ENCODE results near the gene C9orf85.
"Not testable (repeated sequence)": the region's sequence is repeated elsewhere in the genome, so short reads cannot be mapped to it uniquely, and the experiment has no call there.

Gene C9orf85

DNA sequence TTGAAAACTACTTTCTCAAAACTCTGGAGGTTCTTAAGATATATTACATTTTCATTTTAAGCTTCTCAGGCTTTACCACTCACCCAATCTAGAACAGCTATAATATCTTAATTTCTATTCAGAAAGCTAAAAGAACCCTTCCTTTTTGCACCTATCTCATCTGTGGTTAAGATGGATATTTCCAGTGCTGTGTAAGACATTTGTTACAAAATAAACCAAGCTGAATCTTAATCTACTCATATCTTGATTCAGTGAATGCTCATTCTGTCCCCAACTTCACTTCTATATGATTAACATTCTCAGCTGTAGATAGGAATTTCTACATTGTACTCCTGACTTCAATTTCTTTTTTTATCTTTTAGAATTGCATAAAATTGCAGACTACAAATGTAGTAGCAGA is 15.5 kb upstream of the C9orf85 start:
- TF ChIP-seq EZH2 (optimal IDR thresholded peaks at IDR 0.05; ENCODE audit: low read depth, low read length) (no peak), EZH2phosphoT487 (IDR thresholded peaks at IDR 0.05; ENCODE audit: low read length) (no peak)
- TF ChIP-seq, protein P1, sequence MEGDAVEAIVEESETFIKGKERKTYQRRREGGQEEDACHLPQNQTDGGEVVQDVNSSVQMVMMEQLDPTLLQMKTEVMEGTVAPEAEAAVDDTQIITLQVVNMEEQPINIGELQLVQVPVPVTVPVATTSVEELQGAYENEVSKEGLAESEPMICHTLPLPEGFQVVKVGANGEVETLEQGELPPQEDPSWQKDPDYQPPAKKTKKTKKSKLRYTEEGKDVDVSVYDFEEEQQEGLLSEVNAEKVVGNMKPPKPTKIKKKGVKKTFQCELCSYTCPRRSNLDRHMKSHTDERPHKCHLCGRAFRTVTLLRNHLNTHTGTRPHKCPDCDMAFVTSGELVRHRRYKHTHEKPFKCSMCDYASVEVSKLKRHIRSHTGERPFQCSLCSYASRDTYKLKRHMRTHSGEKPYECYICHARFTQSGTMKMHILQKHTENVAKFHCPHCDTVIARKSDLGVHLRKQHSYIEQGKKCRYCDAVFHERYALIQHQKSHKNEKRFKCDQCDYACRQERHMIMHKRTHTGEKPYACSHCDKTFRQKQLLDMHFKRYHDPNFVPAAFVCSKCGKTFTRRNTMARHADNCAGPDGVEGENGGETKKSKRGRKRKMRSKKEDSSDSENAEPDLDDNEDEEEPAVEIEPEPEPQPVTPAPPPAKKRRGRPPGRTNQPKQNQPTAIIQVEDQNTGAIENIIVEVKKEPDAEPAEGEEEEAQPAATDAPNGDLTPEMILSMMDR (IDR thresholded peaks at IDR 0.05; ENCODE audit: low read length) = no peak
- no peak for DNase-seq
- Histone ChIP-seq H3K9me2 (replicated peaks; ENCODE audit: insufficient read depth, low read length) (no peaks in the 10 kb centered on the region), H3K27me3 (replicated peaks; ENCODE audit: insufficient read depth, low read length) (no peaks in the 10 kb centered on the region), H3K9ac (ENCODE audit: low read length) (no peak overlapping the region), H2AFZ (ENCODE audit: low read length) (no peak overlapping the region), H3K4me2 (ENCODE audit: low read depth, low read length) (peak overlapping the region; percentile 38; the same call in 1 of the 2 replicates), H3K36me3 (replicated peaks; ENCODE audit: insufficient read depth, low read length) (no peaks in the 10 kb centered on the region), H3K9me3 (replicated peaks; ENCODE audit: insufficient read depth, low read length) (no peaks in the 10 kb centered on the region), H3K4me1 (ENCODE audit: low read length) (peaks cover 58% of the 10 kb centered on the region), H3K4me3 (ENCODE audit: low read length) (no peak overlapping the region), H3K27ac (ENCODE audit: low read length) (no peak overlapping the region; the same call in 1 of the 2 replicates), H3F3A (ENCODE audit: insufficient read depth, low read length) (peaks cover 31% of the 10 kb centered on the region), H3K79me2 (ENCODE audit: low read length) (peaks cover 92% of the 10 kb centered on the region), H4K20me1 (ENCODE audit: insufficient read depth, low read length) (no peaks in the 10 kb centered on the region)

DNA sequence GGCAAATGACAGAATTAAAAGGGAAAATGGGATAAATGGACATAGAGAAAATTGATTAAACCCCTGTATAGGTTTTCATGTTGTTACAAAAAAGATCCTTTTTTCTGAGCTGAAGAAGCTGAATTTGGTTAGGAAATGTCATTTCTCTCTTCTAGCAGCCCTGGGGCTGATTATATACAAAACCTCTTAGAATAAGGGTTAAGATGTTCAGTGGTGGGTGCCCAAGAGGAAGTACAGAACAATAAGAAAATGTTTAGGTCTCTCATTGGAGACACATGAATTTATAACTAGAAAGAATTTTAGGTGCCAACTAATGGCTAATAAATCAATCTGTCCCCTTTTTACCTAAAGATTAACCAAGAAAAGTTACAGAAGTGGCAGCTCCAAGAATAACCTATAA is 14.7 kb upstream of the C9orf85 start:
- peaks cover 31% of the 10 kb centered on the region for H3F3A ChIP-seq (ENCODE audit: insufficient read depth, low read length)
- H3K4me1 ChIP-seq (ENCODE audit: low read length) = peaks cover 58% of the 10 kb centered on the region
- peaks cover 92% of the 10 kb centered on the region for H3K79me2 ChIP-seq (ENCODE audit: low read length)
- no peak overlapping the region for H3K4me3 ChIP-seq (ENCODE audit: low read length)
- no peak overlapping the region for H2AFZ ChIP-seq (ENCODE audit: low read length)
- H4K20me1 ChIP-seq (ENCODE audit: insufficient read depth, low read length) = 0 out of 2 replicates have a peak, but pooled peaks cover 3% of the 10 kb centered on the region
- no peak overlapping the region for H3K27ac ChIP-seq (ENCODE audit: low read length)
- no peak overlapping the region for H3K4me2 ChIP-seq (ENCODE audit: low read depth, low read length)
- no peak overlapping the region for H3K9ac ChIP-seq (ENCODE audit: low read length)
- no peaks in the 10 kb centered on the region for H3K27me3 ChIP-seq (replicated peaks; ENCODE audit: insufficient read depth, low read length)
- H3K9me2 ChIP-seq (replicated peaks; ENCODE audit: insufficient read depth, low read length) = no peaks in the 10 kb centered on the region
- H3K36me3 ChIP-seq (replicated peaks; ENCODE audit: insufficient read depth, low read length) = no peaks in the 10 kb centered on the region
- no peak for TF ChIP-seq EZH2phosphoT487 (IDR thresholded peaks at IDR 0.05; ENCODE audit: low read length)
- TF ChIP-seq EZH2 (optimal IDR thresholded peaks at IDR 0.05; ENCODE audit: low read depth, low read length) = no peak
- TF ChIP-seq, protein P1 (IDR thresholded peaks at IDR 0.05; ENCODE audit: low read length) = no peak
- no peaks in the 10 kb centered on the region for H3K9me3 ChIP-seq (replicated peaks; ENCODE audit: insufficient read depth, low read length)
- DNase-seq = no peak

DNA sequence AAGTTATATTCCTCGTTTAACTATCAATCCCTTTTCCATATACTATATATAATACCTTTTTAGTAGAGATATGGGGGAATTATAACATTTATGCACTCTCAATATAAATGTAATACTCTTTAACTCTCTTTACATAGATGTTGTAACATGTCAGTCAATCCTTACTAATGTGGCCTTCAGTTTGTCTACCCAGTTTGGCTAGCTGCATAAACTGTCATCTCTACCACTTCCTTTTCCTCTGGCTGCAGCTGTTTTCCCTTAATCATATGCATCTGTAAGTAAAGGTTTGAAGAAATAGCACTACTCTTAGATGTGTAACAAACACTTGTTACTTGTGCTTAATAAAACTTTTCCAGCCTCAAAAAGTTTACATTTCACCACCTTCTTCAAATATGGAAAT is 13.9 kb upstream of the C9orf85 start:
- 0 out of 2 replicates have a peak, but pooled peaks cover 3% of the 10 kb centered on the region for H4K20me1 ChIP-seq (ENCODE audit: insufficient read depth, low read length)
- no peak for TF ChIP-seq EZH2 (optimal IDR thresholded peaks at IDR 0.05; ENCODE audit: low read depth, low read length)
- TF ChIP-seq EZH2phosphoT487 (IDR thresholded peaks at IDR 0.05; ENCODE audit: low read length) = no peak
- TF ChIP-seq, protein P1 (IDR thresholded peaks at IDR 0.05; ENCODE audit: low read length) = no peak
- no peaks in the 10 kb centered on the region for H3K36me3 ChIP-seq (replicated peaks; ENCODE audit: insufficient read depth, low read length)
- peaks cover 93% of the 10 kb centered on the region for H3K79me2 ChIP-seq (ENCODE audit: low read length)
- peaks cover 31% of the 10 kb centered on the region for H3F3A ChIP-seq (ENCODE audit: insufficient read depth, low read length)
- no peak overlapping the region for H3K4me3 ChIP-seq (ENCODE audit: low read length)
- H2AFZ ChIP-seq (ENCODE audit: low read length) = no peak overlapping the region
- peak overlapping the region; percentile 17; the same call in 1 of the 2 replicates for H3K4me2 ChIP-seq (ENCODE audit: low read depth, low read length)
- no peak overlapping the region for H3K9ac ChIP-seq (ENCODE audit: low read length)
- no peaks in the 10 kb centered on the region for H3K9me3 ChIP-seq (replicated peaks; ENCODE audit: insufficient read depth, low read length)
- peak; percentile 70 for DNase-seq
- peak overlapping the region; percentile 80; the same call in 1 of the 2 replicates for H3K27ac ChIP-seq (ENCODE audit: low read length)
- no peaks in the 10 kb centered on the region for H3K9me2 ChIP-seq (replicated peaks; ENCODE audit: insufficient read depth, low read length)
- peaks cover 58% of the 10 kb centered on the region for H3K4me1 ChIP-seq (ENCODE audit: low read length)
- H3K27me3 ChIP-seq (replicated peaks; ENCODE audit: insufficient read depth, low read length) = no peaks in the 10 kb centered on the region

DNA sequence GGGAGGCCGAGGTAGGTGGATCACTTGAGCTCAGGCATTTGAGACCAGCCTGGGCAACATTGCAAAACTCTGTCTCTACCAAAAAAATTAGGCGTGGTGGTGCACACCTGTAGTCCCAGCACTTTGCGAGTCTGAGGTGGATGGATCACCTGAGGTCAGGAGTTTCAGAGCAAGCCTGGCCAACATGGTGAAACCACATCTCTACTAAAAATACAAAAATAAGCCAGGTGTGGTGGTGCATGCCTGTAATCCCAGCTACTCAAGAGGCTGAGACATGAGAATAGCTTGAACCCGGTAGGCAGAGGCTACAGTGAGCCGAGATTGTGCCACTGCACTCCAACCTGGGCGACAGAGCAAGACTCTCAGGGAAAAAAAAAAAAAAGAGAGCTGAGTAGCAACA is 12.7 kb upstream of the C9orf85 start:
- H3K9me2 ChIP-seq (replicated peaks; ENCODE audit: insufficient read depth, low read length); H3K9me3 ChIP-seq (replicated peaks; ENCODE audit: insufficient read depth, low read length); H3K36me3 ChIP-seq (replicated peaks; ENCODE audit: insufficient read depth, low read length); H2AFZ ChIP-seq (ENCODE audit: low read length); H3K9ac ChIP-seq (ENCODE audit: low read length); H3K4me3 ChIP-seq (ENCODE audit: low read length); H4K20me1 ChIP-seq (ENCODE audit: insufficient read depth, low read length); H3K27me3 ChIP-seq (replicated peaks; ENCODE audit: insufficient read depth, low read length): not testable (repeated sequence)
- peak; percentile 83 for DNase-seq
- Histone ChIP-seq H3K27ac (ENCODE audit: low read length) (peak overlapping the region; percentile 80; the same call in 1 of the 2 replicates), H3K4me2 (ENCODE audit: low read depth, low read length) (peak overlapping the region; percentile 59), H3K4me1 (ENCODE audit: low read length) (peaks cover 58% of the 10 kb centered on the region), H3F3A (ENCODE audit: insufficient read depth, low read length) (peaks cover 31% of the 10 kb centered on the region), H3K79me2 (ENCODE audit: low read length) (peaks cover 93% of the 10 kb centered on the region)

All from MM.1S (cell line).